ENCODE results near the gene GOLGA6L7. TPM values are rescaled to one million over a fixed set of nuclear protein-coding genes. Genes with fewer than 3 reads are reported as not detected.

GOLGA6L7 gene
- total and polyA plus RNA-seq, 2 of the 8 experiments (the other 6 are each of a cell fraction or from before 2014, with no cell fraction given): not detected

DNA sequence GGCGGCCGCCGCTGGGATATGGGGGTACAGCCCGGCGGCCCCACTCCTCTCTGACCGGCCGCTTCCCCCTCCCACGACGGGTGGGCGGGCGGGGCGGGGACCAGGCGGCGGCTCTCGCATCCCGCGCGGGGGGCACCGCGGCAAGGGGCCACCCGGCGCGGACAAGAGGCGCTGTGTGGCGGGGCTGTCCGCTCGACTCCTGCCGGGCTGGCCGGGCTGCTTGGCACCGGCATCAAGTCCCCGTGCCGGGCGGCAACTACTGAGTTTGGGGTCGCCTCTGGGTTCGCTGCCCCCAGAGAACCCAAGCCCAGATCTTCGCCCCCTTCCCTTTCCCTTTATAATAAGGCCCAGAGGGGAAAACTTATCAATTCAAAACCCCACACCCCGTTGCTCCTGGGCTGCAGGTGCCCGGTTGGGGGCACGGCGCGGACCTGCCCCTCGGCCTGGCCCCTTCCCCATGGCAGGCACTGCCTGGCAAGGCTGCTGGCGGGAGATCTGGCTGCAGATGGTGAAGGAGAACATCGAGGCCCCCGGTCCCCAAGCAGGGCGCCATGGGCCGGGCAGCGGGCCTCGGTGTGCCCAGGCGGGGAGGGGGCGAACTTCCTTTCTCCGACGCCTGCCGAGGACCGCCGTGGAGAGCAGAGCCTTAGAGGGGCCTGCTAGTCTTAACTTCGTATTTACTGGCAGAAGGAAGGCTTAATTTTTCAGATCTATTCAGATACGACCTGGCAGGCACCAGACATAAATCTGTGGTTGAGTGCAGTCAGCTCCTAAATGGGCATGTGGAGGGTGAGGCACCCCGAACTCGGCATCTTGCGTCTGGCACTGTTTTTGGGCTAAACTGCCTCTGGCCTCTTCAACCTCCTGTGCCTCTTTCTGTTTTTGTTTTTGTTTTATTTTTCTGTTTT is 38.2 kb upstream of the GOLGA6L7 start:
- no peak overlapping the region for H3K4ac ChIP-seq (replicated peaks; ENCODE audit: insufficient read length, low read depth, low read length)
- WGBS, 2 experiments (ENCODE audit: extremely low coverage in 1 of 2, insufficient coverage in 1 of 2, insufficient read length in 1 of 2, insufficient replicate concordance in 2 of 2, low coverage in 1 of 2, low lambda C conversion rate in 2 of 2, missing lambda C conversion rate in 1 of 2): 42% methylated on average over 19 of the region's 61 CpGs; no CpG with 5 or more reads in 1 of the 2 experiments
- no peaks in the 10 kb centered on the region for H3K79me1 ChIP-seq (ENCODE audit: low read depth, low read length)
- no peak overlapping the region for H2AK5ac ChIP-seq (ENCODE audit: low read depth, low read length)
- H3K23me2 ChIP-seq (ENCODE audit: low read depth, low read length): peaks cover 3% of the 10 kb centered on the region; the same call in 1 of the 2 replicates
- H3K23ac ChIP-seq (ENCODE audit: insufficient read length): no peak overlapping the region
- H2BK20ac ChIP-seq (ENCODE audit: low read length): no peak overlapping the region
- no peak overlapping the region for H4K91ac ChIP-seq (replicated peaks; ENCODE audit: insufficient read length, low read length)
- H3K27ac ChIP-seq (ENCODE audit: low read depth, low read length): no peak overlapping the region
- H3K56ac ChIP-seq (replicated peaks; ENCODE audit: insufficient read length, low read depth, low read length): no peak overlapping the region
- no peaks in the 10 kb centered on the region for H4K20me1 ChIP-seq (replicated peaks in 1 of 2; ENCODE audit: control insufficient read depth in 1 of 2, insufficient read depth in 2 of 2, low read length in 2 of 2)
- no peak for TF ChIP-seq TBP (IDR thresholded peaks at IDR 0.05; ENCODE audit: low read depth, low read length)
- TF ChIP-seq KDM4A (IDR thresholded peaks at IDR 0.05; ENCODE audit: low read depth, low read length, severe bottlenecking): peak; percentile 12
- TF ChIP-seq JUND (IDR thresholded peaks at IDR 0.05; ENCODE audit: low read length): no peak
- TF ChIP-seq EZH2 (IDR thresholded peaks at IDR 0.05; ENCODE audit: low read depth, low read length, severe bottlenecking): peak; percentile 46
- no peak for TF ChIP-seq RAD21 (IDR thresholded peaks at IDR 0.05 in 1 of 2, conservative IDR thresholded peaks at IDR 0.05 in 1 of 2; ENCODE audit: low read depth in 2 of 2, low read length in 2 of 2)
- TF ChIP-seq, protein P1, sequence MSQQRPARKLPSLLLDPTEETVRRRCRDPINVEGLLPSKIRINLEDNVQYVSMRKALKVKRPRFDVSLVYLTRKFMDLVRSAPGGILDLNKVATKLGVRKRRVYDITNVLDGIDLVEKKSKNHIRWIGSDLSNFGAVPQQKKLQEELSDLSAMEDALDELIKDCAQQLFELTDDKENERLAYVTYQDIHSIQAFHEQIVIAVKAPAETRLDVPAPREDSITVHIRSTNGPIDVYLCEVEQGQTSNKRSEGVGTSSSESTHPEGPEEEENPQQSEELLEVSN (IDR thresholded peaks at IDR 0.05): peak; percentile 47; the same call in 1 of the 2 replicates
- no peak for TF ChIP-seq SP4 (IDR thresholded peaks at IDR 0.05; ENCODE audit: low read length)
- H3K36me3 ChIP-seq (ENCODE audit: control insufficient read depth in 2 of 4, insufficient read depth in 4 of 4, low read length in 3 of 4): no peaks in the 10 kb centered on the region
- H3K4me2 ChIP-seq (ENCODE audit: insufficient read depth in 1 of 2, low read depth in 2 of 2, low read length in 2 of 2): peak overlapping the region; percentile 66 to 87
- H2BK15ac ChIP-seq (ENCODE audit: low read length): no peak overlapping the region
- H2BK5ac ChIP-seq (ENCODE audit: low read depth, low read length): no peak overlapping the region
- no peak overlapping the region for H4K5ac ChIP-seq (ENCODE audit: insufficient read length, low read depth, low read length)
- H2BK12ac ChIP-seq (ENCODE audit: low read depth, low read length): no peak overlapping the region
- CTCF ChIA-PET (ENCODE audit: partially characterized antibody): interaction anchor here (0.9 to 2.2 kb wide), 5 partner anchors 11 to 50 kb away, joined by 3 to 11 read pairs (median 4); no protein-coding TSS in a partner anchor
- no peaks in the 10 kb centered on the region for H3K79me2 ChIP-seq (ENCODE audit: control insufficient read depth in 1 of 2, insufficient read depth in 2 of 2, low read length in 2 of 2)
- no peaks in the 10 kb centered on the region for H3K9me3 ChIP-seq (ENCODE audit: insufficient read depth in 2 of 2, low read depth in 1 of 2, low read length in 1 of 2)
- H3K4me1 ChIP-seq (replicated peaks in 1 of 4; ENCODE audit: control insufficient read depth in 3 of 4, insufficient read depth in 4 of 4, low read length in 3 of 4): peaks cover 0 to 8% (median 4%) of the 10 kb centered on the region in 4 experiments; a peak in 4 of 7 replicates
- H4K8ac ChIP-seq (ENCODE audit: extremely low read depth, insufficient read depth, low read length): peak overlapping the region; percentile 65; the same call in 1 of the 2 replicates
- no peak overlapping the region for H3K14ac ChIP-seq (ENCODE audit: insufficient read length)
- H3K9ac ChIP-seq (replicated peaks in 1 of 4; ENCODE audit: extremely low read depth in 1 of 4, low read depth in 3 of 4, low read length in 3 of 4): peak overlapping the region in 1 of 4 experiments; percentile 57; a peak in 2 of 7 replicates
- H3K4me3 ChIP-seq (ENCODE audit: extremely low read depth in 1 of 4, insufficient read depth in 2 of 4, low read depth in 3 of 4, low read length in 4 of 4): peak overlapping the region; percentile 48 to 63 (median 52)
- no peak overlapping the region for H2BK120ac ChIP-seq (replicated peaks; ENCODE audit: low read depth, low read length)
- peaks cover 7 to 34% (median 29%) of the 10 kb centered on the region in 4 experiments; a peak in 6 of 7 replicates for H3K27me3 ChIP-seq (replicated peaks in 1 of 4; ENCODE audit: control insufficient read depth in 3 of 4, extremely low read depth in 1 of 4, insufficient read depth in 3 of 4, low read length in 3 of 4)
- FAIRE-seq (no peak), DNase-seq (ENCODE audit: low read depth in 1 of 2, low spot score in 2 of 2) (no peak)
- POLR2A ChIA-PET (ENCODE audit: partially characterized antibody): interaction anchor here (0.6 to 2.1 kb wide), 8 partner anchors 8 to 129 kb away, joined by 3 to 7 read pairs (median 3); no protein-coding TSS in a partner anchor
- no peak overlapping the region; the same call in 1 of the 2 replicates for H3K18ac ChIP-seq (ENCODE audit: extremely low read depth, low read length)
- H2AFZ ChIP-seq (ENCODE audit: low read length): no peak overlapping the region; the same call in 1 of the 2 replicates
